H1 (cell line): Measurements from ENCODE around the gene RELN. TPM values are rescaled to one million over a fixed set of nuclear protein-coding genes. Genes with fewer than 3 reads are reported as not detected.

Source experiments
- CTCF ChIA-PET: fragments of 300-600 bp; sonication (Branson Sonifier 250); formaldehyde crosslinking; loops from one replicate; lab custom pipeline; 2021; ENCODE audit not compliant: partially characterized antibody; lab: Charles Lee
- POLR2A ChIA-PET: fragments of 300-600 bp; sonication (Branson Sonifier 250); formaldehyde crosslinking; loops from one replicate; lab custom pipeline; 2021; ENCODE audit warnings: inconsistent platforms; ENCODE audit not compliant: partially characterized antibody; lab: Charles Lee
- DNase-seq, 2 experiments: peaks; one replicate each; pipeline versions ENCODE4 v3.0.0 to v3.0.0-alpha.2; 2010 to 2022; ENCODE audit warnings: low spot score in 2 of 2, low read depth in 1 of 2, mixed read lengths in 1 of 2
- FAIRE-seq: peaks from 2 replicates; lab custom pipeline; 2011; peaks lifted over from hg19 to GRCh38; lab: Jason Lieb, UNC
- H2AFZ ChIP-seq: 2 replicates; pipeline ENCODE4 v1.8.1; 2012; ENCODE audit warnings: low read length, inconsistent platforms
- H2AK5ac ChIP-seq: 2 replicates; pipeline ENCODE4 v1.6.1; 2013; ENCODE audit warnings: low read depth, low read length
- H2BK120ac ChIP-seq: replicated peaks from 2 replicates; pipeline ENCODE3; 2013; ENCODE audit warnings: low read depth, low read length, inconsistent platforms
- H2BK12ac ChIP-seq: 2 replicates; pipeline ENCODE4 v1.6.1; 2013; ENCODE audit warnings: low read depth, low read length
- H2BK15ac ChIP-seq: 2 replicates; pipeline ENCODE4 v1.6.1; 2013; ENCODE audit warnings: low read length
- H2BK20ac ChIP-seq: 2 replicates; pipeline ENCODE4 v1.6.1; 2013; ENCODE audit warnings: low read length
- H2BK5ac ChIP-seq: 2 replicates; pipeline ENCODE4 v1.6.1; 2013; ENCODE audit warnings: low read depth, low read length
- H3K14ac ChIP-seq: 2 replicates; pipeline ENCODE4 v1.6.1; 2013; ENCODE audit warnings: inconsistent platforms; ENCODE audit not compliant: insufficient read length
- H3K18ac ChIP-seq: 2 replicates; pipeline ENCODE4 v1.6.1; 2013; ENCODE audit warnings: low read length; ENCODE audit errors: extremely low read depth
- H3K23ac ChIP-seq: 2 replicates; pipeline ENCODE4 v1.6.1; 2013; ENCODE audit warnings: inconsistent platforms; ENCODE audit not compliant: insufficient read length
- H3K23me2 ChIP-seq: 2 replicates; pipeline ENCODE4 v1.6.1; 2013; ENCODE audit warnings: low read depth, low read length
- H3K27ac ChIP-seq: 2 replicates; pipeline ENCODE4 v1.6.1; 2011; ENCODE audit warnings: low read depth, low read length, inconsistent platforms
- H3K27me3 ChIP-seq, 4 experiments: replicated peaks in 1 of 4; 1 replicate in 1 of 4; 2 replicates in 3 of 4; pipeline versions ENCODE4 v1.6.1 to v1.8.1; 2011 to 2013; ENCODE audit warnings: low read length in 3 of 4, mild to moderate bottlenecking in 3 of 4, inconsistent platforms in 2 of 4, mixed read lengths in 2 of 4, moderate library complexity in 1 of 4; ENCODE audit not compliant: control insufficient read depth in 3 of 4, insufficient read depth in 3 of 4; ENCODE audit errors: extremely low read depth in 1 of 4
- H3K36me3 ChIP-seq, 4 experiments: 2 replicates each; pipeline versions ENCODE4 v1.6.1 to v1.8.1; 2011 to 2013; ENCODE audit warnings: mild to moderate bottlenecking in 4 of 4, low read length in 3 of 4, moderate library complexity in 2 of 4, control low read depth in 1 of 4, inconsistent platforms in 1 of 4; ENCODE audit not compliant: insufficient read depth in 4 of 4, control insufficient read depth in 2 of 4
- H3K4ac ChIP-seq: replicated peaks from 2 replicates; pipeline ENCODE3; 2013; ENCODE audit warnings: low read length, low read depth, mixed read lengths, inconsistent platforms; ENCODE audit not compliant: insufficient read length
- H3K4me1 ChIP-seq, 4 experiments: replicated peaks in 1 of 4; 1 replicate in 1 of 4; 2 replicates in 3 of 4; pipeline versions ENCODE4 v1.6.1 to v1.8.1; 2011 to 2013; ENCODE audit warnings: low read length in 3 of 4, inconsistent platforms in 2 of 4, mixed read lengths in 1 of 4; ENCODE audit not compliant: insufficient read depth in 4 of 4, control insufficient read depth in 3 of 4
- H3K4me2 ChIP-seq, 2 experiments: 2 replicates each; pipeline versions ENCODE4 v1.6.1 to v1.8.1; 2011 to 2013; ENCODE audit warnings: low read depth in 2 of 2, low read length in 2 of 2, control low read depth in 1 of 2, inconsistent platforms in 1 of 2, mild to moderate bottlenecking in 1 of 2; ENCODE audit not compliant: insufficient read depth in 1 of 2
- H3K4me3 ChIP-seq, 4 experiments: fragments of 200-600, 300-600 bp in 1 of 4; sonication (generic), shearing (Covaris generic), sonication (Bioruptor Twin) in 1 of 4; 2 replicates each; pipeline versions ENCODE4 v1.5.1 to v1.8.1; 2011 to 2016; ENCODE audit warnings: low read length in 4 of 4, low read depth in 3 of 4, control low read depth in 2 of 4, inconsistent platforms in 2 of 4, mild to moderate bottlenecking in 2 of 4, mixed read lengths in 1 of 4, moderate library complexity in 1 of 4; ENCODE audit not compliant: insufficient read depth in 2 of 4; ENCODE audit errors: extremely low read depth in 1 of 4
- H3K56ac ChIP-seq: replicated peaks from 2 replicates; pipeline ENCODE3; 2013; ENCODE audit warnings: low read depth, mild to moderate bottlenecking, mixed read lengths, low read length, inconsistent platforms; ENCODE audit not compliant: insufficient read length
- H3K79me1 ChIP-seq: 2 replicates; pipeline ENCODE4 v1.6.1; 2013; ENCODE audit warnings: low read depth, low read length, control low read depth
- H3K79me2 ChIP-seq, 2 experiments: 2 replicates each; pipeline versions ENCODE4 v1.6.1 to v1.8.1; 2012 to 2013; ENCODE audit warnings: low read length in 2 of 2, mild to moderate bottlenecking in 2 of 2, inconsistent platforms in 1 of 2; ENCODE audit not compliant: insufficient read depth in 2 of 2, control insufficient read depth in 1 of 2
- H3K9ac ChIP-seq, 4 experiments: replicated peaks in 1 of 4; 1 replicate in 1 of 4; 2 replicates in 3 of 4; pipeline versions ENCODE4 v1.6.1 to v1.8.1; 2011 to 2013; ENCODE audit warnings: low read depth in 3 of 4, low read length in 3 of 4, control low read depth in 2 of 4, mild to moderate bottlenecking in 2 of 4, moderate library complexity in 2 of 4, inconsistent platforms in 1 of 4; ENCODE audit errors: extremely low read depth in 1 of 4
- H3K9me3 ChIP-seq, 2 experiments: 2 replicates each; pipeline versions ENCODE4 v1.6.1 to v1.8.1; 2012 to 2013; ENCODE audit warnings: mild to moderate bottlenecking in 2 of 2, moderate library complexity in 2 of 2, control low read depth in 1 of 2, inconsistent platforms in 1 of 2, low read depth in 1 of 2, low read length in 1 of 2, mixed read lengths in 1 of 2; ENCODE audit not compliant: insufficient read depth in 2 of 2
- H4K20me1 ChIP-seq, 2 experiments: replicated peaks in 1 of 2; 2 replicates each; pipeline versions ENCODE3 to v1.8.1; 2011 to 2013; ENCODE audit warnings: inconsistent platforms in 2 of 2, low read length in 2 of 2, mild to moderate bottlenecking in 1 of 2; ENCODE audit not compliant: insufficient read depth in 2 of 2, control insufficient read depth in 1 of 2
- H4K5ac ChIP-seq: 2 replicates; pipeline ENCODE4 v1.6.1; 2013; ENCODE audit warnings: low read length, low read depth, mixed read lengths, inconsistent platforms; ENCODE audit not compliant: insufficient read length
- H4K8ac ChIP-seq: 2 replicates; pipeline ENCODE4 v1.8.0; 2013; ENCODE audit warnings: mild to moderate bottlenecking, moderate library complexity, low read length, inconsistent platforms; ENCODE audit not compliant: insufficient read depth; ENCODE audit errors: extremely low read depth
- H4K91ac ChIP-seq: replicated peaks from 2 replicates; pipeline ENCODE3; 2013; ENCODE audit warnings: low read length, mixed read lengths, inconsistent platforms; ENCODE audit not compliant: insufficient read length
- E2F6 ChIP-seq: IDR thresholded peaks from 2 replicates; pipeline ENCODE4 v1.6.1; 2012; ENCODE audit warnings: inconsistent platforms
- SP1 ChIP-seq: IDR thresholded peaks from 2 replicates; pipeline ENCODE4 v1.6.1; 2011; ENCODE audit warnings: low read depth, low read length
- WGBS, 2 experiments: shearing (Covaris generic) in 1 of 2; methylation state at CpG; one replicate each; pipeline versions ENCODE4 v1.1.6 to v1.1.7; 2013 to 2015; ENCODE audit warnings: low lambda C conversion rate in 2 of 2, mixed read lengths in 2 of 2, inconsistent platforms in 1 of 2, low coverage in 1 of 2, missing lambda C conversion rate in 1 of 2; ENCODE audit not compliant: insufficient replicate concordance in 2 of 2, insufficient coverage in 1 of 2, insufficient read length in 1 of 2; ENCODE audit errors: extremely low coverage in 1 of 2, missing lambda C conversion rate in 1 of 2; 5-methylcytosine and 5-hydroxymethylcytosine counted together
- polyA plus RNA-seq, 7 experiments: library from polyadenylated mRNA; depleted of rRNA in 3 of 7; stranded (reverse) in 5 of 7; unstranded in 2 of 7; fragments of >200 nt in 5 of 7; fragments of 200-250 nt in 2 of 7; gene quantifications; 1 replicate in 5 of 7; 2 replicates in 1 of 7; 4 replicates in 1 of 7; pipeline versions ENCODE4 v1.2.1 to v1.2.3, GENCODE V29; 2011 to 2013; ENCODE audit warnings: missing spikeins in 2 of 7, mixed read lengths in 2 of 7
- total RNA-seq: library from RNA; stranded (reverse); fragmentation: NEBNext Ultra II Directional; extraction: Animal tissue kit (Norgen Biotek cat#: 25700); gene quantifications from 2 replicates; pipeline ENCODE4 v1.2.1, GENCODE V29; 2021

Gene RELN
- total and polyA plus RNA-seq, 2 of the 8 experiments (the other 6 are each of a cell fraction or from before 2014, with no cell fraction given): 0.03 to 0.07 TPM

DNA sequence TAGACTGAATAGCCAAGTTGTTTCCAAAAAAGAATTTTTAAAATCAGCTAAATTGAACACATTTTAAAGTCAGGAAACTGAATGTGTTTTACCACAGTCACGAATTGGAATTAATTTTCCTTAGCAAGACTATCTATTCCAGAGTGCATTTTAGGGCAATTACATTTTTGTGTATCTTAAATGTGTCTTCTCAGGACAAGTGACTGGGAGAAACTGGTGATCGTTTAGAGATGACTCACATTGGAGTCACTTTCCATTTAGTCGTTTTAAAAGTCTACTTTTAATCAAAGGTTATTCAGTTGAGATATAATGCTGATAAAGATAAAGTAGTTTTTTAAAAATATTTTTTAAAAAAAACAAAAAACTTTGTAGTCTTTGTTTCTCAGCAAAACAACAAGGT is 351.7 kb downstream of the RELN start:
- Histone ChIP-seq H3K79me2 (no peaks in the 10 kb centered on the region), H3K18ac (no peak overlapping the region), H2BK5ac (no peak overlapping the region), H3K4ac (no peak overlapping the region), H4K5ac (no peak overlapping the region), H3K56ac (no peak overlapping the region), H3K14ac (no peak overlapping the region), H3K23me2 (no peaks in the 10 kb centered on the region), H3K4me3 (no peak overlapping the region), H2AK5ac (no peak overlapping the region), H3K36me3 (no peaks in the 10 kb centered on the region), H4K91ac (no peak overlapping the region), H4K8ac (no peak overlapping the region), H2BK15ac (no peak overlapping the region), H3K27ac (no peak overlapping the region), H3K9ac (no peak overlapping the region), H3K23ac (no peak overlapping the region), H2AFZ (no peak overlapping the region), H3K9me3 (no peaks in the 10 kb centered on the region), H3K79me1 (no peaks in the 10 kb centered on the region), H3K4me1 (no peaks in the 10 kb centered on the region), H2BK120ac (no peak overlapping the region), H4K20me1 (no peaks in the 10 kb centered on the region), H3K27me3 (no peaks in the 10 kb centered on the region), H3K4me2 (no peak overlapping the region), H2BK20ac (no peak overlapping the region), H2BK12ac (no peak overlapping the region)
- TF ChIP-seq E2F6: no peak
- no peak for TF ChIP-seq SP1
- 92% methylated on average over 3 of the region's 3 CpGs; no CpG with 5 or more reads in 1 of the 2 experiments for WGBS, 2 experiments
- POLR2A ChIA-PET: no interaction called here
- CTCF ChIA-PET: no interaction called here
- DNase-seq: no peak
- FAIRE-seq: no peak
